Peyer's patch (tissue), 4 donors: ENCODE measurements around the gene PNPLA8.
"Not testable (repeated sequence)": the region's sequence is repeated elsewhere in the genome, so short reads cannot be mapped to it uniquely, and the experiment has no call there.

Experiments
- CTCF ChIP-seq, 6 experiments: fragments of 450-650 bp in 4 of 6; fragments of 200-600 bp in 2 of 6; sonication (generic) in 1 of 6; IDR thresholded peaks; one replicate each; pipeline ENCODE4 v1.5.1; 2017 to 2019; ENCODE audit warnings: antibody characterized with exemption in 6 of 6, mild to moderate bottlenecking in 3 of 6, moderate library complexity in 1 of 6
- POLR2A ChIP-seq, 2 donors: fragments of 450-650 bp; IDR thresholded peaks; one replicate each; pipeline ENCODE4 v1.5.1; 2017; ENCODE audit warnings: antibody characterized with exemption in 2 of 2, mild to moderate bottlenecking in 2 of 2, moderate library complexity in 2 of 2

DNA sequence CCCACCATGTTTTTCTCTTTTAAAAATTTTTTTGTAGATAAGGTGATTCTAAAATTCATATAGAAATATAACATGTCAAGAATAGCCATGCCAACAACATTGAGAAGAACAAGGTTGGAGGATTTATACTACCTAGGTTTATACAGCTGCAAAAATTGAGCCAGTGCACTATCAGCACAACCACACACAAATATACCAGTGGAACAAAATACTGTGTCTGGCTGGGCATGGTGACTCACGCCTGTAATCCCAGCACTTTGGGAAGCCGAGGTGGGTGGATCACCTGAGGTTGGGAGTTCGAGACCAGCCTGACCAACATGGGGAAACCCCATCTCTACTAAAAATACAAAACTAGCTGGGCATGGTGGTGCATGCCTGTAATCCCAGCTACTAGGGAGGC is 21.4 kb downstream of the PNPLA8 start:
- TF ChIP-seq CTCF, POLR2A (IDR thresholded peaks at IDR 0.05): not testable (repeated sequence)
